GM18520 (cell line): ENCODE measurements around the gene TET2.

Experiments used
- ATAC-seq: cut with Tn5 transposase; IDR thresholded peaks from one replicate; pipeline ENCODE4 v1.9.1; 2021; ENCODE audit not compliant: unreplicated experiment

Gene TET2

DNA sequence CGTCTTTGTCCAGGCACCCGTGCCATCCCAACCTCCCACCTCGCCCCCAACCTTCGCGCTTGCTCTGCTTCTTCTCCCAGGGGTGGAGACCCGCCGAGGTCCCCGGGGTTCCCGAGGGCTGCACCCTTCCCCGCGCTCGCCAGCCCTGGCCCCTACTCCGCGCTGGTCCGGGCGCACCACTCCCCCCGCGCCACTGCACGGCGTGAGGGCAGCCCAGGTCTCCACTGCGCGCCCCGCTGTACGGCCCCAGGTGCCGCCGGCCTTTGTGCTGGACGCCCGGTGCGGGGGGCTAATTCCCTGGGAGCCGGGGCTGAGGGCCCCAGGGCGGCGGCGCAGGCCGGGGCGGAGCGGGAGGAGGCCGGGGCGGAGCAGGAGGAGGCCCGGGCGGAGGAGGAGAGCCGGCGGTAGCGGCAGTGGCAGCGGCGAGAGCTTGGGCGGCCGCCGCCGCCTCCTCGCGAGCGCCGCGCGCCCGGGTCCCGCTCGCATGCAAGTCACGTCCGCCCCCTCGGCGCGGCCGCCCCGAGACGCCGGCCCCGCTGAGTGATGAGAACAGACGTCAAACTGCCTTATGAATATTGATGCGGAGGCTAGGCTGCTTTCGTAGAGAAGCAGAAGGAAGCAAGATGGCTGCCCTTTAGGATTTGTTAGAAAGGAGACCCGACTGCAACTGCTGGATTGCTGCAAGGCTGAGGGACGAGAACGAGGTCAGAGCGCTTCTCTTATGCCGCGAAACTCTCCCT is at the start of gene TET2:
TSS of gene TET2 (plus strand) at position 601 of the 740 bp plus-strand sequence. CDS start 87,067 bp downstream, outside the sequence.
- peak; percentile 92 for ATAC-seq

DNA sequence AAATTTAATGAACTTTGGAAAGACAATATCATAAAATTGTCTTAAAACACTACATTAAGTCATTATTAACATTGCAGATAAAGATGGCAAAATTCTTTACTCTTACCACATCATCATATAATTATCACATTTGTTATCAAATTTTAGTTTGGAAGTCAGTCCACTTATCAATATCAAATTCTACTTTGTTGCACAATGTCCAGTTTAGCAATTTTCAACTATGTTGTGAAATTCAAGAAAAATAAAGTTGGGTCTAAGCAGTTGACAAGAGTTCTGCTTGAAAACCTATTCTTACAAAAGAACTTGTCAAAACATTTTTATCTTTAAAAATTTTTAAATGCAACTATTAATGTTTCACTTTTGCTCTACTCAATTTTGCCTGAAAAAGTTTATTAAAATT is 44.7 kb upstream of the TET2 start:
- no peak for ATAC-seq

DNA sequence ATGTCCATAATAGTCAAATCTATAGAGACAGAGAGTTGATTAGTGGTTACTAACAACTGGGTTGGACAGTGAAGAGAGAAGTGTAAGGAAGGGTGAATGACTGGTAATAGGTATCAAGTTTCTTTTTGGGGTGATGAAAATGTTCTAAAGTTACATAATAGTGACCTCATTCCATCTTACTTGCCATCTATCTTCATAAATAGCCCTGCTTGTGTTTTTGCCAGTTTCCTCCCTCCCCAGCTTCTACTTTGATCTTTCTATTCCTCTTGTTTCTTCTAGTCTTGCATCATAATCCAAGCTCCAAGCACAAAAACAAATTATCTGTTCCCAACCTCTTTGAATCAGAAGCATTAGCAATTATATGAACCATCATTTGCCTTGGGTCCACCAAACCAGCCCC is 40.2 kb upstream of the TET2 start:
- ATAC-seq = no peak

DNA sequence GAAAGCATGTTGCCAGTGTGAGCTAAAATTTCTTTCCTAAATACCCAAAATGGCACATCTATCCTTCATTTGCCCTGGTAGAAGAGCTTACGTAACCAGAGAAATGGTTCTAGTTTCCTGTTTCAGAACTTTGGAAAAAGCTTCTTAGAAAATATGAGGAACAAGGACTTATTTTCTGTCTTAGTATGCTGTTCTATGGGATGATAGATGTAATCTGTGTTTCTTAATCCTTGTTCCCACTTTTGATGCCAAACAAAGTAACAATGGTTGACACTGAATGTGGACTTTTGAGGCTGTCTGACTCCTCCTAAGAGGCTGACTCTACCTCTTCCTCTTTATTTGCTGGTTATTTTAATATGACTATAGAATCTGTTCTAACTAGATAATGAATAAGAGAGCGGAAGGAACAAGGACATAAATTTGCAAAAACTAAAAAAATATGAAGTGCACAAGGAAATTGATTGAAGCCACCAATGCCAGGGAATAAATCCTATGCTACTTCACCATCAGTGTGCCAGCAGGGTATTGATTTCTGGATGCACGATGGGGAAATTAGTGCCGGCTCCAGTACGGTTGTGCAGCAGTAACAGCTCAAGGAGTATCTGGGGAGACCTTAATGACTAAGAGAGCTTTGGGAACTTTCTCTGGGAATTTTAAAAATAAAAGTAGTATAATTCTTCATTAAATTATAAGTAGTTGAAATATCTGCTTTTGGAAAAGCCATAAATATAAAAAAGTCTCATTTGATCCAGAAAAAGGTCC is 39.4 kb upstream of the TET2 start:
- ATAC-seq = no peak

DNA sequence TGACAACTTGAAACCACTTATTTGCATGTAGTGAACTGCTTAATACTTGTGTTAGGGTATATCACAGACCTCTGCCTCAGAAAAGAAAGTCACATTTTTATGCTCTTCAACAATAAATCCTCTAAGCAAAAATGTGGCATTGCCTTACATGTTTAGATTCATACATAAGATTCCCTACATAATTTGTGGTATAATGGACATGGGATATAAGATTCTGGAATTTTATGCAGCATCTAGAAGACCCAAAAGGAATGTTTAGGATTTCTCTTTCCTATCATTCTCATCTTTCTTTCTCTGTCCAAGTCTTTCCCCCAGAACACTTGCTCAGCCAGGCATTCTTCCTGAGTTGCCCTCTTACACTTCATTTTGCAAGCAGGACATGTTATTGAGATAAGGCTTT is 37.7 kb upstream of the TET2 start:
- ATAC-seq = no peak

DNA sequence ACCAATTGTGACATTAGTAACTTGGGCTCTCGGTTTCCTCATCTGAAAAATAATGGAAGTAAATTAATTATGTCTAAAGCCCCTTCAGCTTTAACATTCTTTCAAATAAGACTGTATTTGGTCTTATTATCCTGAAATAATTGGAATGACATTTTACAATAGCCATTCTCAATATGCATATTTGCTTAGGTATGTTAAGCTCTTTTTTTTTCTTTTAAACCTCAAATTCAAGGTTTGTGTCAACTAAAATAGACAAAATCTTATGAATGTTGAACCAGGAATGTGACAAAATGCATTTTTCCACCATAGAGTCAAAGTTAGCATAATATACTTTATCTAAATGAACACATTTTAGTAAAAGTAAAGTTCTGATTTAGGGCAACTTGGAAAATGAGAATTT is 34.4 kb upstream of the TET2 start:
- ATAC-seq = no peak

DNA sequence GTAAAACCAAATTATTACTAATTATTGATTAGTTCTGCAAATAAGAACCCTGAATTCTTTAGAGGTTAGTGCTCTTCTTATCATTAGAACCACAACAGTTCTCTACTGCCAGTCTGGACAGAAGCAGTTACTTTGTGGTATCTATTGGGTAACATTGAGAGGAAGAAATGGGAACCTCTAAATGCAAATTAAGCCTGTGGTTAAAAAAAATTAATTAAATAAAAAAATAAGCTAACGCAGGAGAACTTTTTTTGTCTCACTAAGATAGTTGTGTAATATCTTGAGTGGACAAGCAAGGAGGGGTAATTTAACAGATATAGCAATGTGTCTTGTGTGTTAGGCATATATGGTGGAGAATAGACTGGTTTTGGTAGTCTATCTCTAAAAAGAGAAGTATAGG is 32.9 kb upstream of the TET2 start:
- ATAC-seq = peak; percentile 79

DNA sequence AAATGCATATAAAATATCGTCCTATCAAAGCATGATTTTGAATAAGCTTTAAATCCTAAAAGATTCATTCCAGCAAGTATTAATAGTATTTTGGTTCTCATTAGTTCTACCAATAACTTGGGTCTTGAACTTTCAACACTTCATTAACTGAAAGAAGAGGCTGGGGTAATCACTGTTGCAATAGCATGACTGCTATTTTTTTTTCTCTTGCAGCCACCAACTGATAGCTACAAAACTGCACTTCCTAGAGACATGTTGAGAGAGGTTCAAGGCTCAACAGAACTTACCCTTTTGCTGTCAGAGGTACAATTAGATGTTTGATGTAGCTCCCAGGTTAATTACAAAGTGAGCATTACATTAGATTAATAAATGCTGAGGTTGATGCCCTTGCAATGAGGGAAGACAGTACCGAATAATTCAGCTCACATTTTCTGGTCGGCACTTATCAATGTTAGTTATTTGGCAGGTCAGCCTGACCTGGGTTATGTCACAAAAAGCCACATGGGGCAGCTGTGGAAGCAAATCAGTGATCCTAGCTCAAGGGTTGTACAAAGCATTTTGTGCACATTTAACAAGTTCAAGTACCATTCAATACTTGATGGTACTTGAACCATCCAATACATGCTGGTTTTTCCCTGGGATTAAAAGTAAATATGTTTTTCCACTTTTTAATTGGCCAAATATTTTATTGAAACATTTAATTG is 29.9 kb upstream of the TET2 start:
- no peak for ATAC-seq

DNA sequence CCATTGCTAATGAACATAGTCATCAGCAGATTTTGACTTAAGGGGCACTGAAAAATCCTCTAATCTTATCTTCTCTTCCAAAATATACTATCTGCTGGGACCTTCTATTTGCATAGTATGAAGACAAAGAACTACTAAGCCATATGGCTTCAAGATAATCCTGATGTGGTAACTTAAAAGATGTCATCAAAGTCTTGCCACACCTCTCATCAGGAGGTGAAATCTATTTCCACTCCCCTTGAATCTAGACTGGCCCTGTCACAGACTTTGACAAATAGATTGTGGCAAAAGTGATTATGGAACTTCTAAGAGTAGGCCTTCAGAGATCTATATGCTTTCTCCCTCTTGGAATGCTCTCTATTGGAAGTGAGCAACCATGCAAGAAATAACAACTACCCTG is 27.3 kb upstream of the TET2 start:
- ATAC-seq = no peak

DNA sequence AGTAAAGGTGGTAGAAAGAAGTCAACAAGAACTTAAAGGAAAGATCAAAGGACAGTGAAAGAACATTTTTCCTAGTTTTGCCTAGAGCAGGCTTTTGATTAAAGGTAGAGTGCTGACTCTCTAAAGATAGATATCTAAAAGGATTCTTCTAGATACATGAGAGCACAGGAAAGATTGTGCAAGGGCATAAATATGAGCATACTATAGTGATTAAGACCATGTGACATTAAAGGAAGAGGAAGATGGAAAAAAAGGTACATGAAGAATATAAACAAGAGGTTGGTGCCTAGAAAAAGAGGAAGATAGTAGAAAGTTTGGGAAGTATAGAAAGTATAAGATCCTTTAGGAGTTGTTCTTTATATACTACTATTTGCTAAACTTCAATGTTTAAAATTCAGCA is 26.1 kb upstream of the TET2 start:
- ATAC-seq = no peak

DNA sequence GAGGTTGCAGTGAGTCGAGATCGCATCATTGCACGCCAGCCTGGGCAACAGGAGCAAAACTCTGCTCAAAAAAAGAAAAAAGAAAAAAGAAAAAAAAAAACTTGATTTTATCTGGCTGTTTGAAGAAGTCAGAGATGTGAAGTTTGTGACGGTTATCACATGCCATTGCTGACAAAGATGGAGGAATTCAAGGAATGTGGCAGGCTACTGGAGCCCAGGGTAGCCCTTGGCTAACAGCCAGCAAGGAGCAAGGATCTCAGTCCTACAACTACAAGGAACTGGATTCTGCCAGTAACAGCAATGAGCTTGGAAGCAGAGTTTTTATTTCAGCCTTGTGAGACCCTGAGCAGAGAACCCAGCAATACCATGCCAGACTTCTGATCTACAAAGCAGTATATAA is 24.3 kb upstream of the TET2 start:
- ATAC-seq = no peak

DNA sequence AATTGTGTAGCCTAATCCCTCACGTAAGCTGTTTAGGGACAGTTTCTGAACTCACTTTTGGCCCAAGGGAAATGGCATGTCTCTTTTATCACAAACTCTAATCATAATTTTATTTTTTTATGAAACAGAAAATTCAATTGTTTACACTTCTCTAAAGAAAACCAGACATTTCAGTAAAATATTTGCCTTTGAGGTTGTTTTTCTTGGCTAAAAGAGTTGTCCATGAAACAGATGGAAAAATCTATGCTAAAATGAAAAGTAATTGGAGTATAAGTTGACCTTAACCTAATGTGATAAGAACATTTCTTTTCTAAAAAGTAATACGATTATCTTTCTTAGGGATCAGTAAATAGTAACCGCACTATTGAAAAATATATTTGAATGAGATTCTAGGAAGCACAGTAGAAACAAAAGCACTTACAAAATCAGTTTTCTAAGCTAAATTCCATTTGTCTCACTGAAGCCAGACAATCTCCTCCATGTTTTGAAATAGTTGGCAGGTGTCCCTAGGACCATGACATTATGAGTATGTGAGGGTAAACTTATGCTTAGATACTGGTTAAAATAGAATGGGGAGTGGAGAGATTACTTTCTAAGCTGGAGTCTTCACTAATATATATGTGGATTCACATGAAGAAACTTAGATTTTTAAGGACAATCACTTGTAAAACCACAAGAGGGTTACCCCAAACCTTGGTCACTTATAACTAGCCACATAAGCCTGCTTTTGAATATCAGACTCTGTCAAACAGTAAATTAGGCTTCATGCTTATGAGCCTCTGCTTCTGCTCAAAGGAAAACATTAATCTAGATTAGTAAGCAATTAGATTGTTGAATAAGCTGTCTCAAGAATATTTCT is 20.1 kb upstream of the TET2 start:
- ATAC-seq = no peak

DNA sequence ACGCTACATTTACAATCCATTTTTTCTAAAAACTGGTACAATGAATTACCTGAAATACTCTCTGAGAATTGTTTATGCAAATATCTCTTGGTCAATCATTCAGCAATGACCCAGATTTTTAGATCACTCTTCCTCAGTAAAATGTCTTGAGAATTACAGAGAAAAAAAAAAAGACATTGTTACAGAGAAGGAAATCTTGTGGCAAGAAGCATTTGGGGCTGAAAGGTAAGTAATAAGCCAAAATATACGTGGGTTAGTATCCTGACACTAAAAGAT is 19.6 kb upstream of the TET2 start:
- no peak for ATAC-seq

DNA sequence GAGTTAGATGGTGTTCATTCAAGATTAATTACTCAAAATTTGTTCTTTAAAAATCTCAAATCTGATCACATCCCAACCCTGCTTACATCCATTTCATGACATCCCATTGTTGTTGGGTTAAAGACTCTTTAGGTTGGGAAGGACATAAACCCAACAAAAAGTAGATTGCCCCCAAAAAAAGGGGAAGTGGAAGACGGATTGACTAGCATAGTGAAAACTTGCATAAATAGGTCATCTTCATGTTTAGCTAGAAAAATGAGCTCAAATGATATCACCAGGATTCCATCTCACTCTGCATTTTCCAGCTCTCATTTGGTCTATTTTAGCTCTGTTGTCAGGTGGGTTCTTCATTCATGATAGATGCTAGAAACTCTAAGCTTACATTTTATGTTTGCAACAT is 18.5 kb upstream of the TET2 start:
- no peak for ATAC-seq

DNA sequence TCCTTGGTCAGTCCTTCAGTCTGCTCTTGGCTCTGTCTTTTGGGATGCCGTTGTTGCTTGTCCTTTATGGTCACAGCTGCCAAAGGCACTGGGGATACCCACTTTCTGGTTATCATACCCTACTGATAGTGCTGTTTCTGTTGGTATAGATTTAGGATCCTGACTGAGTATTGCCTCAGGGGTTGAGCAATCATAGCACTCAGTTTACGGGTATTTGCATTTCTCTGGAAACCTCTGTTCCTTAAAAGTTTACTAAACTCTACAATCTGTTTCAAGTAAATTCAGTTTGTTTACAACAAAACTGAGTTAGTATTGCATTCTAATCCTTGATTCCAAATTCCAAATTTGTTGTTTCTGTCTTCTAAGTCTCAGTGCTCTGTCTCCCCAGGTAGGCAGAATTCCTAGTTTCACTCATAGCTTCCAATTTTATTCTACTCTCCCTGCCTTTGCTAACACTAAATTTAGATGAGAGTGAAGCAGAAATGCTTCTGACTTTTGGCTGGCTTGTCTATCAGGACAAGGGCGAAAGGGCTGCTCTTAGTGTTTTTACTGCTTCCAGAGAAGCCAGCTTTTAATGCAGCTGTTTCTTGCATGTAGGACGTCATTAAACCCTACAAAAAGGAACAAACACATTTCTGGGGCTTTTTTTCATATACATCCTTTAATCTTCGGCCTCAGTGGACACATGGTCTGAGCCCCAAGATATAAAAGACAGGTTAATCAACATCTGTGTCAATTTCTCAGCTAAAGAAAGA is 17.2 kb upstream of the TET2 start:
- ATAC-seq = no peak

DNA sequence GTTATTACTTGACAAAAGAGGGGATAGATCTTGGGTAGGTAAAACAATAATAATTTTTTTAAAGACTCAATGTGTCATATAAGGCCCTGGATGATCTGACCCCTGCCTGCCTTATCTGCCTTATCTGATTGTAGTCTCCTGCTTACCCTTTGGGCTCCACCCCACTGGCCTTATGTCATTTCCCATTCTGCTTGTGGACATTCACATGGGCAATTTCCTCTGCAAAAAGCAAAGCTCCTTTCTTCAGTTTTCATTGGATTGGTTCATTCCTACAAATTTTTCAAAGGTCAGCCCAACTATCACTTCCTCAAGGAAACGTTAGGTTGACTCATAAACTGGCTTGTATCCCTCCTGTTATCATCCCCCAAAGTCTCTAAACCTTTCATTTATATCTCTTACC is 15.7 kb upstream of the TET2 start:
- no peak for ATAC-seq

DNA sequence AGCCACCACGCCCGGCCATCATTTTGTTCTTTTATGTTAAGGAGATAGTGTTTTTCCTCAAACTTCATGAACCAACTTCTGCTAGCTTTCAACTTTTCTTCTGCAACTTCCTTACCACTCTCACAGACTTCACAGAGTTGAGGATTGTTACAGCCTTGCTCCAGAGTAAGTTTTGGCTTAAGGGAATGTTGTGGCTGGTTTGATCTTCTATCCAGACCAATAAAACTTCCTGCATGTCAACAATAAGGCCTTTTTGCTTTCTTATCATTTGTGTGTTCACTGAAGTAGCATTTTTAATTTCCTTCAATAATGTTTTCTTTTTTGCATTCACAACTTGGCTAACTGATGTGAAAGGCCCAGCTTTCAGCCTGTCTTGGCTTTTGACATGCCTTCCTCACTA is 12.7 kb upstream of the TET2 start:
- ATAC-seq = no peak

DNA sequence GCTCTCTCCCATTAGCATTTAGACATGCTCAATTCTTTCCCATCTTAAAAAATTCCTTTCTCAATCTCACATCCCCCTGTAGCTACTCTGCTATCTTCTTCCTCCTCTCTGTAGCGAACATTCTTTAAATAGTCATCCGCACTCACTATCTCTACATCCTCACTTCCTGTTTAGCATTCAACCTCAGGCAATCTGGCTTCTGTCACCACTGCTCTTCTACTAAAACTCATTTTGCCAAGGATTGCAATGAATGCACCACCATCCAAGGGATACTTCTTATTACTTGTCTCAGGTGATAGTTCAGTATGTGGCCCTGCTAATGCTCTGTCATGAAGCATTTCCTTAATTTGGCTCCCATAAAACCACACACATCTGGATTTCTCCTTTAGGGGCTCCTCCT is 10.9 kb upstream of the TET2 start:
- no peak for ATAC-seq

DNA sequence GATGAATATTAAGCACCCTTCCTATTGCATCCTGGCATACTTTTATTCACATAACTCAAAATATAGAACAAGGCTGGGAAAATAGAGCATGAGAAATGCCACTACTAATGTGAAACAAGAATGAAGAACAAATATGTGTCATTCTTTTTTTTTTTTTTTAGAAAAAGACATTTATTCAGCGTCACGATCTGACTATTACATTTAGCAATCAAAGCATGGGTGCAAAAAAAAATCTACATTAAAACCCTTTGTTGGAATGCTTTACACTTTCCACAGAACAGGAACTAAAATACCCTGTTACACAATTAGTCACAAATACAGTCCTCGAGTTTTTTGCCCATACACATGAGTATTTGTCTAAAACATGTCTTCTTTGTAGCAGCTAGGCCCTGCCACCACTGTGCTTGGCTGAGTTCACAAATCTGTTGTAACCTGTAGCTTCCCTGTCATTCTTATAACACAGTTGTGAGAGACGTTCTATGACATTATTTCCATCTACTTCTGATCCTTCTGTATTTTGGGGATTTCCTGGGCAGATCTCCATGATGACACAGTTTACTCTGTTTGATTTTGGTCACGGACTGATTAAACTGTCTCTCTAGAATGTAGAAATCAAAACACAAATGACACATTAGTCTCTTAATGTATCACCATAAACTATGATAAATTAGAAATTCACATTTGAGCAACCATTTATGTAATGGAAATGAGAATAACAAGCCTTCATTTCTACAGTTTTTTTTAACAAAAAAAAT is 9.4 kb upstream of the TET2 start:
- no peak for ATAC-seq

DNA sequence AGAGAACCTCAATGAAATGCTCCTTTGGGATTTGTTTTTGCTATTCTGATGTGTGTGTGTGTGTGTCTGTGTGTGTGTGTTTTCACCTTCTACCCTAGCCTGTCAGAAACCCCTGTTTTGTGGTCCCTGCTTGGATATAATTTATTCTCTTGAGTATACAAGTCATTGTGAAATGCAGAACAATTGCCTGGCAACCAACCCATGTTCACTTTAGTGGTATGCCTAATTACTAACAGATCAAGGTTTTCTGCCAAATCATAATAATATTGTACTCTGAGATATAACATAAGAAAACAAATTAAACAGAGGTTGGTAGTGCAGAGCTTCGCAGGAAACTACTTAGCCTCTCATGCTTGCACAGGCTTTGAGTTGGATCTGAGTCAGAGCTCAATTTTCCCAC is 7.0 kb upstream of the TET2 start:
- no peak for ATAC-seq
